ENCODE measurements around the gene RFX4. TPM values are rescaled to one million over a fixed set of nuclear protein-coding genes. Genes with fewer than 3 reads are reported as not detected.

Gene RFX4
- total and polyA plus RNA-seq, 3 donors from 2014 or later: 52.7 to 217 (median 86.4) TPM

DNA sequence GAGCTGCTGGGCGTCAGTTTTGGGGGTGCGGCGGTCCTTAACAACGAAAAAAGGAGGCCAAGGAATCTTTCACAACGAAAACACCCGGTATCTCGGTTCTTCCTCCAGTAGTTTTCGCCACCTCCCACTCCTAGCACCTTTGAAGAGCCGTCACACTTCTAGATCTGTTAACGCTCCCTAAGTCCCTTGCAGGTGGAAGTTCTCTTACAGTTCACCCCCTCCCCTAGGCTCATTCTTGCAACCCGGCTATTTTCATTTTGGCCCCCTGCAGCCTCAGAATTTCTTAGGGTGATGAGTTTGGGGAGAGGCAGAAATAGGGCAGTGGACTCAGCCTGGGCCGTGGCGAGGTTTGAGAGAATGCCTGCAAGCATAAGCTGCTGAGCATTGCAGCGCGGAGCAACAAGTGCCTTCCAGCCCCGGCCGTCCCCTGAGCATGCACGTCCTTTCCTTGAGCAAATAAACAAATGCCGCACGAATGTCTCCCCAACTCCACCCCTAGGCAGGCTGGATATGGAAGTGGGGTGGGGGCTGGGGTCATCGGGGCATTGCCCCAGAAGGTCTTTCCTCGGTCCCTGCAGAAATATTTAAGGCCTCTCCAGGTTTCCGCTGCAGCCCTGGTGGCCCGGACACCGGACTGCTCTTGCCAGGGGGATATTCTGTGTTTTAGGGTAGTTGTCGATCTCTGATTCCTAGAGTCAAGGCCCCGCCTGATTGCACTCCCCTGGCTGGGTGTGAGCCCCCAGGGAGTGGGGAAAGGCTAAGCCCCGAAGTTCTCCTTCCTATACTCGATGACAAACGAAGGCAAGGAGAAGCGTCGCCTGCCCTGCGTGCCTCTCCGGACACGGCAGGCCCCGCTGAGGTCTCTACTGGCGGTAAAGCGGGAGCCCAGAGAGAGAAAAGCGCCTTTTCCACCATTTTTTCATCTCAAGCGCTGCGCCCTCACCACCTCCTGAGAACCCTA lies 1.6 kb downstream of the RFX4 start:
- Histone ChIP-seq H3K27ac (no peak overlapping the region), H3K9me3 (no peaks in the 10 kb centered on the region), H3K4me3 (no peak overlapping the region), H3K27me3 (no peaks in the 10 kb centered on the region), H3K36me3 (ENCODE audit: low read depth, missing control alignments) (no peaks in the 10 kb centered on the region), H3K4me1 (peaks cover 46% of the 10 kb centered on the region)
- TF ChIP-seq POLR2A (IDR thresholded peaks at IDR 0.05) (no peak), CTCF (IDR thresholded peaks at IDR 0.05) (no peak)
- no peak for DNase-seq
- intact Hi-C loops (cut with DNase I; ENCODE audit: low total_unique reads): no loop called here
- 7% methylated on average over 28 to 41 of the region's 41 CpGs for WGBS, 2 donors

GRCh38 chr12:106585105-106585520 lies 2.3 kb downstream of the RFX4 start:
- intact Hi-C loops (cut with DNase I; ENCODE audit: low total_unique reads): no loop called here
- TF ChIP-seq POLR2A (IDR thresholded peaks at IDR 0.05) (no peak), CTCF (IDR thresholded peaks at IDR 0.05) (no peak)
- H3K27ac ChIP-seq: no peak overlapping the region
- 5 to 10% methylated on average over 13 to 17 of the region's 17 CpGs for WGBS, 2 donors
- H3K4me3 ChIP-seq: no peak overlapping the region
- DNase-seq: no peak
- H3K36me3 ChIP-seq (ENCODE audit: low read depth, missing control alignments): no peaks in the 10 kb centered on the region
- H3K9me3 ChIP-seq: no peaks in the 10 kb centered on the region
- H3K27me3 ChIP-seq: no peaks in the 10 kb centered on the region
- H3K4me1 ChIP-seq: peaks cover 46% of the 10 kb centered on the region

- intact Hi-C loops (cut with DNase I; ENCODE audit: low total_unique reads): no loop called here
- H3K4me1 ChIP-seq: peaks cover 43% of the 10 kb centered on the region
- peak overlapping the region in 1 of 2 donors; percentile 41 for H3K4me3 ChIP-seq
- no peaks in the 10 kb centered on the region for H3K9me3 ChIP-seq
- no peak for DNase-seq
- no peaks in the 10 kb centered on the region for H3K36me3 ChIP-seq (ENCODE audit: low read depth, missing control alignments)
- H3K27ac ChIP-seq: no peak overlapping the region
- no peaks in the 10 kb centered on the region for H3K27me3 ChIP-seq
- TF ChIP-seq CTCF (IDR thresholded peaks at IDR 0.05) (no peak), POLR2A (IDR thresholded peaks at IDR 0.05) (no peak)
- WGBS, 2 donors: 1 to 2% methylated on average over 38 to 63 of the region's 63 CpGs
These were observed 2.9 kb downstream of the RFX4 start for GRCh38 chr12:106585521-106586277.

DNA sequence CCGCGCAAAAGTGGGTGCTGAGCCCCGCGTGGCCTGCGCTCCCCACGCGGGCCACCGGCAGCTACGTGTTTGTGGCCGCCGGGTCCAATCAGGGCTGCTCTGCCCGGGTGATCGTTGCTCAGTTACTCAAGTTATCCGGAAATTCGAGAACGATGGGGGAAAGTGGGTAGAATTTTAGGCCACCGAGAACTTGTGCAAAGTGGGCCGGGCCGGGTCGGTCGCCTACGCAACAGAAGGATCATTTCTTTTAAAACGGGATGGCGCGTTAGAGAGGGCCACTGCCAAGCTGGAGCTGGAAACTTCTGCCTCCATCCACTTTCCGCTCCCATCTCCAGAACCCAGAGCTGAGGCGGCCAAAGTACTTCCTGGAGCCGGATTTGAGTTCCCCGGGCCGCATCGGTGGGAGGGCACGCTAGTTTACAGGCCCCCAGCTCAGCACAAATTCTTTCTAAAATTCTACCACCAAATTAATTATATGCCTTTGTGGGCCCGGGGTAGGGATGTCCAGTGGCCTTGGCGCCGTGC lies 3.5 kb downstream of the RFX4 start:
- TF ChIP-seq POLR2A (IDR thresholded peaks at IDR 0.05) (no peak), CTCF (IDR thresholded peaks at IDR 0.05) (no peak)
- H3K9me3 ChIP-seq: no peaks in the 10 kb centered on the region
- H3K27ac ChIP-seq: no peak overlapping the region
- H3K27me3 ChIP-seq: no peaks in the 10 kb centered on the region
- intact Hi-C loops (cut with DNase I; ENCODE audit: low total_unique reads): no loop called here
- peaks cover 37% of the 10 kb centered on the region for H3K4me1 ChIP-seq
- no peak for DNase-seq
- 1 to 2% methylated on average over 28 to 35 of the region's 35 CpGs for WGBS, 2 donors
- no peaks in the 10 kb centered on the region for H3K36me3 ChIP-seq (ENCODE audit: low read depth, missing control alignments)
- H3K4me3 ChIP-seq: peak overlapping the region in 1 of 2 donors; percentile 41

Data from testis (tissue), 3 donors.